H1 (cell line): ENCODE measurements around the gene IFT122. TPM values are rescaled to one million over a fixed set of nuclear protein-coding genes. Genes with fewer than 3 reads are reported as not detected.

Experiments used
- CTCF ChIA-PET: fragments of 300-600 bp; sonication (Branson Sonifier 250); formaldehyde crosslinking; loops from one replicate; lab custom pipeline; 2021; ENCODE audit not compliant: partially characterized antibody; lab: Charles Lee
- POLR2A ChIA-PET: fragments of 300-600 bp; sonication (Branson Sonifier 250); formaldehyde crosslinking; loops from one replicate; lab custom pipeline; 2021; ENCODE audit warnings: inconsistent platforms; ENCODE audit not compliant: partially characterized antibody; lab: Charles Lee
- DNase-seq, 2 experiments: peaks; one replicate each; pipeline versions ENCODE4 v3.0.0 to v3.0.0-alpha.2; 2010 to 2022; ENCODE audit warnings: low spot score in 2 of 2, low read depth in 1 of 2, mixed read lengths in 1 of 2
- FAIRE-seq: peaks from 2 replicates; lab custom pipeline; 2011; peaks lifted over from hg19 to GRCh38; lab: Jason Lieb, UNC
- H2AFZ ChIP-seq: 2 replicates; pipeline ENCODE4 v1.8.1; 2012; ENCODE audit warnings: low read length, inconsistent platforms
- H2AK5ac ChIP-seq: 2 replicates; pipeline ENCODE4 v1.6.1; 2013; ENCODE audit warnings: low read depth, low read length
- H2BK120ac ChIP-seq: replicated peaks from 2 replicates; pipeline ENCODE3; 2013; ENCODE audit warnings: low read depth, low read length, inconsistent platforms
- H2BK12ac ChIP-seq: 2 replicates; pipeline ENCODE4 v1.6.1; 2013; ENCODE audit warnings: low read depth, low read length
- H2BK15ac ChIP-seq: 2 replicates; pipeline ENCODE4 v1.6.1; 2013; ENCODE audit warnings: low read length
- H2BK20ac ChIP-seq: 2 replicates; pipeline ENCODE4 v1.6.1; 2013; ENCODE audit warnings: low read length
- H2BK5ac ChIP-seq: 2 replicates; pipeline ENCODE4 v1.6.1; 2013; ENCODE audit warnings: low read depth, low read length
- H3K14ac ChIP-seq: 2 replicates; pipeline ENCODE4 v1.6.1; 2013; ENCODE audit warnings: inconsistent platforms; ENCODE audit not compliant: insufficient read length
- H3K18ac ChIP-seq: 2 replicates; pipeline ENCODE4 v1.6.1; 2013; ENCODE audit warnings: low read length; ENCODE audit errors: extremely low read depth
- H3K23ac ChIP-seq: 2 replicates; pipeline ENCODE4 v1.6.1; 2013; ENCODE audit warnings: inconsistent platforms; ENCODE audit not compliant: insufficient read length
- H3K23me2 ChIP-seq: 2 replicates; pipeline ENCODE4 v1.6.1; 2013; ENCODE audit warnings: low read depth, low read length
- H3K27ac ChIP-seq: 2 replicates; pipeline ENCODE4 v1.6.1; 2011; ENCODE audit warnings: low read depth, low read length, inconsistent platforms
- H3K27me3 ChIP-seq, 4 experiments: replicated peaks in 1 of 4; 1 replicate in 1 of 4; 2 replicates in 3 of 4; pipeline versions ENCODE4 v1.6.1 to v1.8.1; 2011 to 2013; ENCODE audit warnings: low read length in 3 of 4, mild to moderate bottlenecking in 3 of 4, inconsistent platforms in 2 of 4, mixed read lengths in 2 of 4, moderate library complexity in 1 of 4; ENCODE audit not compliant: control insufficient read depth in 3 of 4, insufficient read depth in 3 of 4; ENCODE audit errors: extremely low read depth in 1 of 4
- H3K36me3 ChIP-seq, 4 experiments: 2 replicates each; pipeline versions ENCODE4 v1.6.1 to v1.8.1; 2011 to 2013; ENCODE audit warnings: mild to moderate bottlenecking in 4 of 4, low read length in 3 of 4, moderate library complexity in 2 of 4, control low read depth in 1 of 4, inconsistent platforms in 1 of 4; ENCODE audit not compliant: insufficient read depth in 4 of 4, control insufficient read depth in 2 of 4
- H3K4ac ChIP-seq: replicated peaks from 2 replicates; pipeline ENCODE3; 2013; ENCODE audit warnings: low read length, low read depth, mixed read lengths, inconsistent platforms; ENCODE audit not compliant: insufficient read length
- H3K4me1 ChIP-seq, 4 experiments: replicated peaks in 1 of 4; 1 replicate in 1 of 4; 2 replicates in 3 of 4; pipeline versions ENCODE4 v1.6.1 to v1.8.1; 2011 to 2013; ENCODE audit warnings: low read length in 3 of 4, inconsistent platforms in 2 of 4, mixed read lengths in 1 of 4; ENCODE audit not compliant: insufficient read depth in 4 of 4, control insufficient read depth in 3 of 4
- H3K4me2 ChIP-seq, 2 experiments: 2 replicates each; pipeline versions ENCODE4 v1.6.1 to v1.8.1; 2011 to 2013; ENCODE audit warnings: low read depth in 2 of 2, low read length in 2 of 2, control low read depth in 1 of 2, inconsistent platforms in 1 of 2, mild to moderate bottlenecking in 1 of 2; ENCODE audit not compliant: insufficient read depth in 1 of 2
- H3K4me3 ChIP-seq, 4 experiments: fragments of 200-600, 300-600 bp in 1 of 4; sonication (generic), shearing (Covaris generic), sonication (Bioruptor Twin) in 1 of 4; 2 replicates each; pipeline versions ENCODE4 v1.5.1 to v1.8.1; 2011 to 2016; ENCODE audit warnings: low read length in 4 of 4, low read depth in 3 of 4, control low read depth in 2 of 4, inconsistent platforms in 2 of 4, mild to moderate bottlenecking in 2 of 4, mixed read lengths in 1 of 4, moderate library complexity in 1 of 4; ENCODE audit not compliant: insufficient read depth in 2 of 4; ENCODE audit errors: extremely low read depth in 1 of 4
- H3K56ac ChIP-seq: replicated peaks from 2 replicates; pipeline ENCODE3; 2013; ENCODE audit warnings: low read depth, mild to moderate bottlenecking, mixed read lengths, low read length, inconsistent platforms; ENCODE audit not compliant: insufficient read length
- H3K79me1 ChIP-seq: 2 replicates; pipeline ENCODE4 v1.6.1; 2013; ENCODE audit warnings: low read depth, low read length, control low read depth
- H3K79me2 ChIP-seq, 2 experiments: 2 replicates each; pipeline versions ENCODE4 v1.6.1 to v1.8.1; 2012 to 2013; ENCODE audit warnings: low read length in 2 of 2, mild to moderate bottlenecking in 2 of 2, inconsistent platforms in 1 of 2; ENCODE audit not compliant: insufficient read depth in 2 of 2, control insufficient read depth in 1 of 2
- H3K9ac ChIP-seq, 4 experiments: replicated peaks in 1 of 4; 1 replicate in 1 of 4; 2 replicates in 3 of 4; pipeline versions ENCODE4 v1.6.1 to v1.8.1; 2011 to 2013; ENCODE audit warnings: low read depth in 3 of 4, low read length in 3 of 4, control low read depth in 2 of 4, mild to moderate bottlenecking in 2 of 4, moderate library complexity in 2 of 4, inconsistent platforms in 1 of 4; ENCODE audit errors: extremely low read depth in 1 of 4
- H3K9me3 ChIP-seq, 2 experiments: 2 replicates each; pipeline versions ENCODE4 v1.6.1 to v1.8.1; 2012 to 2013; ENCODE audit warnings: mild to moderate bottlenecking in 2 of 2, moderate library complexity in 2 of 2, control low read depth in 1 of 2, inconsistent platforms in 1 of 2, low read depth in 1 of 2, low read length in 1 of 2, mixed read lengths in 1 of 2; ENCODE audit not compliant: insufficient read depth in 2 of 2
- H4K20me1 ChIP-seq, 2 experiments: replicated peaks in 1 of 2; 2 replicates each; pipeline versions ENCODE3 to v1.8.1; 2011 to 2013; ENCODE audit warnings: inconsistent platforms in 2 of 2, low read length in 2 of 2, mild to moderate bottlenecking in 1 of 2; ENCODE audit not compliant: insufficient read depth in 2 of 2, control insufficient read depth in 1 of 2
- H4K5ac ChIP-seq: 2 replicates; pipeline ENCODE4 v1.6.1; 2013; ENCODE audit warnings: low read length, low read depth, mixed read lengths, inconsistent platforms; ENCODE audit not compliant: insufficient read length
- H4K8ac ChIP-seq: 2 replicates; pipeline ENCODE4 v1.8.0; 2013; ENCODE audit warnings: mild to moderate bottlenecking, moderate library complexity, low read length, inconsistent platforms; ENCODE audit not compliant: insufficient read depth; ENCODE audit errors: extremely low read depth
- H4K91ac ChIP-seq: replicated peaks from 2 replicates; pipeline ENCODE3; 2013; ENCODE audit warnings: low read length, mixed read lengths, inconsistent platforms; ENCODE audit not compliant: insufficient read length
- WGBS, 2 experiments: shearing (Covaris generic) in 1 of 2; methylation state at CpG; one replicate each; pipeline versions ENCODE4 v1.1.6 to v1.1.7; 2013 to 2015; ENCODE audit warnings: low lambda C conversion rate in 2 of 2, mixed read lengths in 2 of 2, inconsistent platforms in 1 of 2, low coverage in 1 of 2, missing lambda C conversion rate in 1 of 2; ENCODE audit not compliant: insufficient replicate concordance in 2 of 2, insufficient coverage in 1 of 2, insufficient read length in 1 of 2; ENCODE audit errors: extremely low coverage in 1 of 2, missing lambda C conversion rate in 1 of 2; 5-methylcytosine and 5-hydroxymethylcytosine counted together
- polyA plus RNA-seq, 7 experiments: library from polyadenylated mRNA; depleted of rRNA in 3 of 7; stranded (reverse) in 5 of 7; unstranded in 2 of 7; fragments of >200 nt in 5 of 7; fragments of 200-250 nt in 2 of 7; gene quantifications; 1 replicate in 5 of 7; 2 replicates in 1 of 7; 4 replicates in 1 of 7; pipeline versions ENCODE4 v1.2.1 to v1.2.3, GENCODE V29; 2011 to 2013; ENCODE audit warnings: missing spikeins in 2 of 7, mixed read lengths in 2 of 7
- total RNA-seq: library from RNA; stranded (reverse); fragmentation: NEBNext Ultra II Directional; extraction: Animal tissue kit (Norgen Biotek cat#: 25700); gene quantifications from 2 replicates; pipeline ENCODE4 v1.2.1, GENCODE V29; 2021
- TF ChIP-seq, protein P1 (sequence below): IDR thresholded peaks from 2 replicates; pipeline ENCODE4 v1.6.1; 2011; ENCODE audit warnings: low read depth, mild to moderate bottlenecking, low read length; ENCODE audit not compliant: insufficient read depth

Gene IFT122
- total and polyA plus RNA-seq, 2 of the 8 experiments (the other 6 are each of a cell fraction or from before 2014, with no cell fraction given) = 23.7 to 25.1 TPM

DNA sequence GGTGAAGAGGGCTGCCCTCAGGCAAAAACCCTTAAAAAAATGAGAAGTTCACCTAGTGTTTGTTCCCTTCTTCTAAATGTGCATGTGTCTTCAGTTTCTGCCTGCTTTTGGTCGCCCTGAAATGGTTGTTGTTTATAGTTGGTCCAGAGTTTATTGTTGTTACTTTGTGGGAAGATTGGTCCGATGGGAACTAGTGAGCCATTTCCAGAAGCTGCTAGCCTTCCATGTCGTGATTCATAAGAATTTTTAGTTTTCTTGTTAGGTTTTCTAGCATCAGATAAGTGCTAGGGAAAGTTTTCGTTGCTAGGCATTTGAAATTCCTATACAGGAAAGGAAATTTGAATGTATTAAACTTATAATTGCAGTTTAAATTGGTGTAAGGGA, 33.7 kb downstream of the IFT122 start:
- Histone ChIP-seq H2BK12ac (no peak overlapping the region), H3K4ac (no peak overlapping the region), H2BK20ac (no peak overlapping the region), H4K91ac (no peak overlapping the region), H4K8ac (no peak overlapping the region), H3K9me3 (no peaks in the 10 kb centered on the region), H3K9ac (no peak overlapping the region), H4K20me1 (no peaks in the 10 kb centered on the region), H3K79me1 (no peaks in the 10 kb centered on the region), H2BK5ac (no peak overlapping the region), H3K14ac (no peak overlapping the region), H3K27ac (no peak overlapping the region), H4K5ac (no peak overlapping the region), H3K4me1 (no peaks in the 10 kb centered on the region), H3K23ac (no peak overlapping the region), H2AK5ac (no peak overlapping the region), H3K4me3 (no peak overlapping the region), H3K18ac (no peak overlapping the region), H2AFZ (no peak overlapping the region), H3K56ac (no peak overlapping the region), H3K36me3 (peaks cover 2 to 18% (median 11%) of the 10 kb centered on the region in 4 experiments; a peak in 6 of 8 replicates), H3K4me2 (no peak overlapping the region), H3K27me3 (no peaks in the 10 kb centered on the region), H2BK15ac (no peak overlapping the region), H3K79me2 (no peaks in the 10 kb centered on the region), H3K23me2 (no peaks in the 10 kb centered on the region), H2BK120ac (no peak overlapping the region)
- CTCF ChIA-PET = interaction anchor here (0.7 kb wide), 1 partner anchor 28 kb away, joined by 3 read pairs; no protein-coding TSS in a partner anchor
- no peak for FAIRE-seq
- POLR2A ChIA-PET = no interaction called here
- TF ChIP-seq, protein P1, sequence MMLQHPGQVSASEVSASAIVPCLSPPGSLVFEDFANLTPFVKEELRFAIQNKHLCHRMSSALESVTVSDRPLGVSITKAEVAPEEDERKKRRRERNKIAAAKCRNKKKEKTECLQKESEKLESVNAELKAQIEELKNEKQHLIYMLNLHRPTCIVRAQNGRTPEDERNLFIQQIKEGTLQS = no peak
- no peak for DNase-seq
- WGBS, 2 experiments = 83% methylated on average over 4 of the region's 4 CpGs; no CpG with 5 or more reads in 1 of the 2 experiments
